GM23338 (cell line): ENCODE measurements around the gene SDHAF3. TPM values are rescaled to one million over a fixed set of nuclear protein-coding genes. Genes with fewer than 3 reads are reported as not detected.

Source experiments
- ATAC-seq: fragments of 200-7000 bp; cut with Tn5 transposase; 3 replicates; pipeline ENCODE4 v1.9.1; 2020
- DNase-seq: peaks from one replicate; pipeline ENCODE4 v3.0.0-alpha.2; 2015; ENCODE audit warnings: low spot score
- H2AFZ ChIP-seq: fragments of 200-600 bp; sonication (generic); 2 replicates; pipeline ENCODE4 v1.8.0; 2016; ENCODE audit warnings: antibody characterized with exemption, mild to moderate bottlenecking, moderate library complexity
- H3F3A ChIP-seq: fragments of 200-600 bp; sonication (generic); replicated peaks from 2 replicates; pipeline ENCODE4 v1.8.0; 2017; ENCODE audit warnings: antibody characterized with exemption, mixed run types, low read depth
- H3K27ac ChIP-seq: fragments of 200-600 bp; sonication (generic); 2 replicates; pipeline ENCODE4 v1.6.1; 2016; ENCODE audit warnings: low read depth
- H3K27me3 ChIP-seq: fragments of 200-600 bp; sonication (generic); 2 replicates; pipeline ENCODE4 v1.8.0; 2016; ENCODE audit warnings: mild to moderate bottlenecking, mixed run types, moderate library complexity; ENCODE audit not compliant: insufficient read depth
- H3K36me3 ChIP-seq: fragments of 200-600 bp; sonication (generic); 2 replicates; pipeline ENCODE4 v1.8.0; 2016; ENCODE audit warnings: mild to moderate bottlenecking; ENCODE audit not compliant: insufficient read depth
- H3K4me1 ChIP-seq: fragments of 200-600 bp; sonication (generic); 2 replicates; pipeline ENCODE4 v1.8.0; 2016; ENCODE audit warnings: mild to moderate bottlenecking, moderate library complexity; ENCODE audit not compliant: insufficient read depth
- H3K4me2 ChIP-seq: fragments of 200-600 bp; sonication (generic); 2 replicates; pipeline ENCODE4 v1.7.1; 2017; ENCODE audit warnings: mixed run types
- H3K4me3 ChIP-seq: fragments of 200-600 bp; sonication (generic); 2 replicates; pipeline ENCODE4 v1.6.1; 2016; ENCODE audit warnings: mixed run types
- H3K79me2 ChIP-seq: fragments of 200-600 bp; sonication (generic); replicated peaks from 2 replicates; pipeline ENCODE4 v1.8.0; 2017; ENCODE audit warnings: mild to moderate bottlenecking; ENCODE audit not compliant: insufficient read depth
- H3K9me2 ChIP-seq: fragments of 200-600 bp; sonication (generic); 2 replicates; pipeline ENCODE4 v1.8.0; 2017; ENCODE audit not compliant: insufficient read depth
- H4K20me1 ChIP-seq: fragments of 200-600 bp; sonication (generic); replicated peaks from 2 replicates; pipeline ENCODE4 v1.8.0; 2017; ENCODE audit warnings: mild to moderate bottlenecking; ENCODE audit not compliant: insufficient read depth
- H3K27ac Mint-ChIP-seq: 2 replicates; pipeline ENCODE4 v1.8.0; 2020; ENCODE audit warnings: inconsistent platforms, mild to moderate bottlenecking, moderate library complexity, mixed read lengths
- H3K27me3 Mint-ChIP-seq: 3 replicates; pipeline ENCODE4 v1.8.0; 2022; ENCODE audit warnings: low read depth, mild to moderate bottlenecking, moderate library complexity, mixed read lengths, inconsistent platforms; ENCODE audit not compliant: insufficient read depth, poor library complexity
- H3K36me3 Mint-ChIP-seq: 3 replicates; pipeline ENCODE4 v1.8.0; 2021; ENCODE audit warnings: low read depth, mild to moderate bottlenecking, inconsistent platforms, moderate library complexity, mixed read lengths
- H3K4me1 Mint-ChIP-seq: 3 replicates; pipeline ENCODE4 v1.8.0; 2020; ENCODE audit warnings: mild to moderate bottlenecking, inconsistent platforms, mixed read lengths
- H3K4me3 Mint-ChIP-seq: 3 replicates; pipeline ENCODE4 v1.8.0; 2021; ENCODE audit warnings: moderate library complexity, mild to moderate bottlenecking, inconsistent platforms, mixed read lengths
- H3K9me3 Mint-ChIP-seq: 3 replicates; pipeline ENCODE4 v1.8.0; 2020; ENCODE audit warnings: moderate library complexity, mild to moderate bottlenecking, inconsistent platforms, mixed read lengths
- CTCF ChIP-seq, 2 experiments: fragments of 200-600 bp in 1 of 2; sonication (generic) in 1 of 2; conservative IDR thresholded peaks; 2 replicates each; pipeline versions ENCODE4 v1.5.1 to v1.6.1; 2016 to 2017; ENCODE audit warnings: antibody characterized with exemption in 2 of 2, low read depth in 2 of 2, mild to moderate bottlenecking in 2 of 2, moderate library complexity in 1 of 2
- ETS1 ChIP-seq: IDR thresholded peaks from 2 replicates; pipeline ENCODE4 v1.6.1; 2016; ENCODE audit warnings: antibody characterized with exemption
- EZH2 ChIP-seq: fragments of 200-600 bp; sonication (generic); IDR thresholded peaks from one replicate; pipeline ENCODE4 v1.8.0; 2017; ENCODE audit warnings: antibody characterized with exemption, mild to moderate bottlenecking, low read depth; ENCODE audit not compliant: unreplicated experiment
- EZH2phosphoT487 ChIP-seq: fragments of 200-600 bp; sonication (generic); IDR thresholded peaks from one replicate; pipeline ENCODE4 v1.8.1; 2018; ENCODE audit warnings: antibody characterized with exemption; ENCODE audit not compliant: unreplicated experiment
- JUNB ChIP-seq: IDR thresholded peaks from one replicate; pipeline ENCODE4 v1.6.1; 2016; ENCODE audit warnings: antibody characterized with exemption; ENCODE audit not compliant: unreplicated experiment
- NANOG ChIP-seq: IDR thresholded peaks from 2 replicates; pipeline ENCODE4 v1.6.1; 2016; ENCODE audit warnings: antibody characterized with exemption, borderline replicate concordance
- STAT1 ChIP-seq: IDR thresholded peaks from one replicate; pipeline ENCODE4 v1.6.1; 2016; ENCODE audit warnings: antibody characterized with exemption; ENCODE audit not compliant: unreplicated experiment
- ZNF114 ChIP-seq: fragments of 250-450 bp; sonication (Bioruptor Pico); IDR thresholded peaks from 2 replicates; pipeline ENCODE4 v1.5.0; 2020; ENCODE audit warnings: mild to moderate bottlenecking, moderate library complexity
- ZNF331 ChIP-seq: fragments of 250-450 bp; sonication (Bioruptor Pico); IDR thresholded peaks from 2 replicates; pipeline ENCODE4 v1.5.0; 2020; ENCODE audit warnings: low read depth, mild to moderate bottlenecking, moderate library complexity
- ZNF462 ChIP-seq: fragments of 250-450 bp; sonication (Bioruptor Pico); IDR thresholded peaks from 2 replicates; pipeline ENCODE4 v1.5.0; 2020; ENCODE audit warnings: mild to moderate bottlenecking, moderate library complexity
- polyA plus RNA-seq: library from polyadenylated mRNA; unstranded; fragments of >200 nt; fragmentation: Nextera tagmentation; extraction: Ambion mirVana; gene quantifications from 2 replicates; pipeline ENCODE4 v1.2.1, GENCODE V29; 2016
- total RNA-seq: library from RNA; depleted of rRNA; stranded (reverse); fragments of >200 nt; shearing (Covaris generic); gene quantifications from 2 replicates; pipeline ENCODE4 v1.2.3, GENCODE V29; 2014

SDHAF3 gene
- total and polyA plus RNA-seq, 2 experiments from 2014 or later: 35.5 to 123 TPM

- no peaks in the 10 kb centered on the region for H3K9me2 ChIP-seq
- Mint-ChIP-seq H3K4me1 (no peaks in the 10 kb centered on the region), H3K27me3 (peaks cover 6% of the 10 kb centered on the region), H3K36me3 (peaks cover 44% of the 10 kb centered on the region), H3K4me3 (no peak overlapping the region), H3K27ac (no peak overlapping the region), H3K9me3 (peaks cover 25% of the 10 kb centered on the region)
- H3K4me3 ChIP-seq: no peak overlapping the region
- no peaks in the 10 kb centered on the region for H3K4me1 ChIP-seq
- H3K27me3 ChIP-seq: no peaks in the 10 kb centered on the region
- H3K4me2 ChIP-seq: no peak overlapping the region
- no peaks in the 10 kb centered on the region for H4K20me1 ChIP-seq
- ATAC-seq (no peak), DNase-seq (no peak)
- no peaks in the 10 kb centered on the region for H3F3A ChIP-seq
- H2AFZ ChIP-seq: no peak overlapping the region
- H3K79me2 ChIP-seq: peaks cover 43% of the 10 kb centered on the region
- TF ChIP-seq CTCF (conservative IDR thresholded peaks at IDR 0.05; ENCODE audit: low read depth in 2 of 2) (peak in 1 of 2 experiments; percentile 45; a peak in 3 of 4 replicates), ZNF114 (CRISPR knock-in tag) (no peak), ZNF331 (no peak)
- peaks cover 11% of the 10 kb centered on the region for H3K36me3 ChIP-seq
- no peak overlapping the region for H3K27ac ChIP-seq
Measured at GRCh38 chr7:97145068-97145467, 27.6 kb downstream of the SDHAF3 start.

- Mint-ChIP-seq H3K27ac (no peak overlapping the region), H3K9me3 (no peaks in the 10 kb centered on the region), H3K4me1 (peaks cover 10% of the 10 kb centered on the region; the same call in 2 of the 3 replicates), H3K27me3 (peaks cover 2% of the 10 kb centered on the region), H3K4me3 (no peak overlapping the region), H3K36me3 (peaks cover 26% of the 10 kb centered on the region)
- Histone ChIP-seq H3K27me3 (no peaks in the 10 kb centered on the region), H3K36me3 (no peaks in the 10 kb centered on the region), H3K27ac (no peak overlapping the region), H3F3A (no peaks in the 10 kb centered on the region), H3K4me3 (no peak overlapping the region), H3K9me2 (no peaks in the 10 kb centered on the region), H3K79me2 (peaks cover 58% of the 10 kb centered on the region), H2AFZ (no peak overlapping the region), H3K4me2 (no peak overlapping the region), H4K20me1 (no peaks in the 10 kb centered on the region), H3K4me1 (no peaks in the 10 kb centered on the region)
- ATAC-seq (no peak), DNase-seq (no peak)
- no peak for TF ChIP-seq EZH2phosphoT487
- no peak for TF ChIP-seq JUNB
- TF ChIP-seq ETS1: no peak
- no peak for TF ChIP-seq STAT1
- no peak for TF ChIP-seq NANOG
- TF ChIP-seq ZNF462 (CRISPR knock-in tag): no peak
- TF ChIP-seq EZH2: no peak
- TF ChIP-seq ZNF331: no peak
- no peak for TF ChIP-seq ZNF114 (CRISPR knock-in tag)
Measured at GRCh38 chr7:97149843-97150242, 32.3 kb downstream of the SDHAF3 start.
